BJ (cell line): ENCODE data around the gene CXCL17. TPM values are rescaled to one million over a fixed set of nuclear protein-coding genes. Genes with fewer than 3 reads are reported as not detected.

Experiments used
- CTCF ChIA-PET: fragments of 350-600 bp; formaldehyde crosslinking; extraction: SDS; loops from one replicate; lab custom pipeline; 2021; ENCODE audit warnings: antibody characterized with exemption, inconsistent platforms; lab: Yijun Ruan, JAX
- POLR2A ChIA-PET: fragments of 300-600 bp; sonication (Branson Sonifier 250); formaldehyde crosslinking; extraction: SDS; loops from one replicate; lab custom pipeline; 2021; ENCODE audit warnings: antibody characterized with exemption; lab: Charles Lee
- DNase-seq: peaks from one replicate; pipeline ENCODE4 v3.0.0-alpha.2; 2011; ENCODE audit warnings: low read depth
- H3K27me3 ChIP-seq: 2 replicates; pipeline ENCODE4 v1.6.0; 2011; ENCODE audit warnings: low read length; ENCODE audit not compliant: control insufficient read depth, insufficient read depth
- H3K36me3 ChIP-seq: 2 replicates; pipeline ENCODE4 v1.5.1; 2011; ENCODE audit warnings: low read length; ENCODE audit not compliant: control insufficient read depth, insufficient read depth
- H3K4me3 ChIP-seq: 2 replicates; pipeline ENCODE4 v1.5.1; 2011; ENCODE audit warnings: low read depth, mild to moderate bottlenecking, control low read depth, low read length
- CTCF ChIP-seq: IDR thresholded peaks from 2 replicates; pipeline ENCODE4 v1.5.1; 2011; ENCODE audit warnings: low read depth, mild to moderate bottlenecking, control low read depth, inconsistent platforms, low read length, moderate library complexity; ENCODE audit not compliant: insufficient read depth
- polyA plus RNA-seq: library from polyadenylated mRNA; depleted of rRNA; stranded (reverse); fragments of >200 nt; gene quantifications from 2 replicates; pipeline ENCODE4 v1.2.3, GENCODE V29; 2011

Gene CXCL17
- polyA plus RNA-seq, 1 experiment: not detected

GRCh38 chr19:42475366-42475765 lies 32.6 kb upstream of the CXCL17 start:
- CTCF ChIA-PET: interaction anchor here (0.6 to 2.5 kb wide), 4 partner anchors 9 to 53 kb away, joined by 3 to 5 read pairs (median 4); no protein-coding TSS in a partner anchor
- POLR2A ChIA-PET: no interaction called here
- H3K4me3 ChIP-seq: no peak overlapping the region
- no peaks in the 10 kb centered on the region for H3K36me3 ChIP-seq
- no peaks in the 10 kb centered on the region; the same call in 1 of the 2 replicates for H3K27me3 ChIP-seq
- no peak for DNase-seq
- no peak for TF ChIP-seq CTCF

DNA sequence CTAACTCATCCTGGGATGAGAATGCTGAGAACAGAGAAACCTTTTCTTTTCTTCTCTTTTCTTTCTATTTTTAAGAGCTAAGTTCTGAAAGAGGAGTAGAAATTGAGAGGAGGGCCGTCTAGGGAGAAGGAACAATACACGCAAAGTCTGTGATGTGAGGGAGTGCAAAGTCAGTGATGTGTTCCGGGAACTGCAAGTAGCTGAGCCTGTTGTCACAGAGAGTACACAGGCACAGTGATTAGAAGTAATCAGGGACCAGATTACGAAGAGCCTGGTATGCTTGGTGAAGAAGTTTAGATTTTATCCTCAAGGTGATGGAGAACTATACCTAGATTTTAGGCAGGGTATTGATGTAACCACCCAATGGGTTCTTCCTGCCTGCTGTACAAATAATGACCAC lies 32.0 kb upstream of the CXCL17 start:
- H3K4me3 ChIP-seq: no peak overlapping the region
- TF ChIP-seq CTCF: no peak
- H3K27me3 ChIP-seq: no peaks in the 10 kb centered on the region; the same call in 1 of the 2 replicates
- no peak for DNase-seq
- ChIA-PET CTCF (interaction anchor here (1.1 to 2.5 kb wide), 3 partner anchors 8 to 34 kb away, joined by 4 to 5 read pairs (median 5); no protein-coding TSS in a partner anchor), POLR2A (no interaction called here)
- no peaks in the 10 kb centered on the region for H3K36me3 ChIP-seq

- Histone ChIP-seq H3K27me3 (no peaks in the 10 kb centered on the region; the same call in 1 of the 2 replicates), H3K36me3 (no peaks in the 10 kb centered on the region), H3K4me3 (no peak overlapping the region)
- TF ChIP-seq CTCF: no peak
- ChIA-PET POLR2A (no interaction called here), CTCF (interaction anchor here (1.1 to 2.5 kb wide), 4 partner anchors 23 to 56 kb away, joined by 3 to 5 read pairs (median 4); no protein-coding TSS in a partner anchor)
- no peak for DNase-seq
Measured at GRCh38 chr19:42473686-42474085, 30.9 kb upstream of the CXCL17 start.

DNA sequence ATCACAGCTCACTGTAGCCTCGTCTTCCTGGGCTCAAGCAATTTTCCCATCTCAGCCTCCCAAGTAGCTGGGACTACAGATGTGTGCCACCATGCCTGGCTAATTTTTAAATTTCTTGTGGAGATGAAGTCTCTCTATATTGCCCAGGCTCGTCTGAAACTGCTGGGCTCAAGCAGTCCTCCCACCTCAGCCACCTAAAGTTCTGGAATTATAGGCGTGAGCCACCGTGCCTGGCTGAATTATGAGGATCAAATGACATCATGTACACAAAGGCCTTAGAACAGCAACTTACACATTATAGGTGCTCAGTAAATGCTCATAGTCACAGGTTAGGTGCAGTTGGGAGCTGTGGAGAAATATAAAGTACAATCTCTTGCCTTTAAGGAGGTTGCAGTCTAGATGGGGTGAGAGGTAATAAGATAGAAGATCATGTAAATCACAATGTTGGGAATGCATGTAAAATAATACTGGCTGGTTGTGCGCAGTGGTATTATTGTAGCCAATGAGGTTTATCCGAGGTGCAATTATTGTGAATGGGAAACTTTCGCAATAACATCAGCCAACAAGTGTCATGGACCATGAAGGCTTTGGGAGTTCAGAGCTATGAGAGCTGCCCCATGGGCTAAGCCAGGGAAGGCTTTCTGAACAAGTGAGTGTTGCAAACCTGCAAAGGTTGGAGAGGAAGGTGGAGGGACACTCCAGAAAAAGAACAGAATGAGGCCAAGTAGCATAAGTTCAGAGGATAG lies 29.8 kb upstream of the CXCL17 start:
- ChIA-PET POLR2A (no interaction called here), CTCF (interaction anchor here (1.2 to 4.0 kb wide), 5 partner anchors 11 to 57 kb away, joined by 3 to 22 read pairs (median 4); no protein-coding TSS in a partner anchor)
- H3K27me3 ChIP-seq: no peaks in the 10 kb centered on the region; the same call in 1 of the 2 replicates
- no peaks in the 10 kb centered on the region for H3K36me3 ChIP-seq
- no peak for DNase-seq
- H3K4me3 ChIP-seq: no peak overlapping the region
- no peak for TF ChIP-seq CTCF

DNA sequence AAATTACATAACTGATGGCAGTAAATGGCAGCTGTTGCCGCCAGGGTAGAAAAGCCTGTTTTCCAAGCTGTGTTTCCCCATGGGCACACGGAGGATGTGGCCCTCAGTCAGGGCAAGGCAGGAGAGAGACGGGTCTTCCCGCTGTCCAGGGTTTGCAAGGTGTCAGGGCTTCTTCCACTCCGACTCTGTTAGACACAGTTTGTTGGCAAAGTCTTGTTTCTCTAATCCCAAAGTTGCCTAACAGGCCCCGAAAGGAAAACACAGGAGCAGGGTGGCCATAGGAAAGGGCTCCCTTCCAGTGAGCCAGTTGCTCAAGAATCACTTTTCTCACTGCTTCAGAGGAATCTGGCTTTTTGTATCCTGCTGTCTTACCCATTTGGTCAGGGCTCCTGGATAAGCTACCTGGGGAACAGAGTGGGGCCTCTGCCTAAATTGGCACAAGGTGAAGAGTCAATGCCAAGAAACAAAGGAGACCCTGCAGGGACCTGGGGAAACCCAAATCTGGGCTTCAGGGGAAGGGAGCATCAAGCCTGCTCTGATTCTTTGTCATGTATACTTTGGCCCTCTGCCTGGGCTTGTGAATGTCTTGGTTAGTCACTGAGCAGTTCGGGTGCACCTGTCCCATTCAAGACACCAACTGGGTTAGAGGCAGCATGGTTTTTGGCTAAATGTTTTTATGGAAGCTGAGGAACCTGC lies 29.0 kb upstream of the CXCL17 start:
- ChIA-PET POLR2A (no interaction called here), CTCF (interaction anchor here (0.6 to 4.0 kb wide), 4 partner anchors 10 to 33 kb away, joined by 3 to 22 read pairs (median 9); no protein-coding TSS in a partner anchor)
- no peaks in the 10 kb centered on the region; the same call in 1 of the 2 replicates for H3K27me3 ChIP-seq
- H3K4me3 ChIP-seq: no peak overlapping the region
- no peak for DNase-seq
- H3K36me3 ChIP-seq: no peaks in the 10 kb centered on the region
- no peak for TF ChIP-seq CTCF
